ENCODE measurements around the gene ROBO2. TPM values are rescaled to one million over a fixed set of nuclear protein-coding genes. Genes with fewer than 3 reads are reported as not detected.

ROBO2 gene
- total and polyA plus RNA-seq, 11 donors: 0.04 to 0.93 (median 0.06) TPM; not detected in 6

GRCh38 chr3:77372634-77373346 lies 332.9 kb downstream of the ROBO2 start:
- no peaks in the 10 kb centered on the region for H3K27me3 ChIP-seq
- H3K4me1 ChIP-seq: no peaks in the 10 kb centered on the region
- intact Hi-C loops (cut with DNase I): no loop called here
- WGBS, 4 donors: 73 to 87% (median 83%) methylated on average over 2 of the region's 2 CpGs
- H3K36me3 ChIP-seq: no peaks in the 10 kb centered on the region
- ATAC-seq (no peak), DNase-seq (no peak)
- no peak for TF ChIP-seq CTCF (IDR thresholded peaks at IDR 0.05)
- no peak for TF ChIP-seq POLR2A (IDR thresholded peaks at IDR 0.05)
- H3K27ac ChIP-seq: no peak overlapping the region
- no peak overlapping the region for H3K4me3 ChIP-seq
- H3K9me3 ChIP-seq: no peaks in the 10 kb centered on the region

- Histone ChIP-seq H3K4me1 (no peaks in the 10 kb centered on the region), H3K36me3 (no peaks in the 10 kb centered on the region), H3K27ac (no peak overlapping the region), H3K4me3 (no peak overlapping the region), H3K9me3 (no peaks in the 10 kb centered on the region), H3K27me3 (no peaks in the 10 kb centered on the region)
- ATAC-seq: no peak
- WGBS, 4 donors: 84 to 96% (median 88%) methylated on average over 6 of the region's 6 CpGs
- intact Hi-C loops (cut with DNase I): no loop called here
- no peak for DNase-seq
- no peak for TF ChIP-seq CTCF (IDR thresholded peaks at IDR 0.05)
- no peak for TF ChIP-seq POLR2A (IDR thresholded peaks at IDR 0.05)
Measured at GRCh38 chr3:77373619-77374018, 333.7 kb downstream of the ROBO2 start.

- WGBS, 4 donors: 91 to 98% (median 94%) methylated on average over 2 of the region's 2 CpGs
- ATAC-seq (no peak), DNase-seq (no peak)
- H3K27me3 ChIP-seq: no peaks in the 10 kb centered on the region
- H3K27ac ChIP-seq: no peak overlapping the region
- intact Hi-C loops (cut with DNase I): no loop called here
- no peak overlapping the region for H3K4me3 ChIP-seq
- H3K9me3 ChIP-seq: no peaks in the 10 kb centered on the region
- no peaks in the 10 kb centered on the region for H3K4me1 ChIP-seq
- TF ChIP-seq POLR2A (IDR thresholded peaks at IDR 0.05) (no peak), CTCF (IDR thresholded peaks at IDR 0.05) (no peak)
- no peaks in the 10 kb centered on the region for H3K36me3 ChIP-seq
Measured at GRCh38 chr3:77376511-77376910, 336.6 kb downstream of the ROBO2 start.

- Histone ChIP-seq H3K27me3 (no peaks in the 10 kb centered on the region), H3K4me1 (no peaks in the 10 kb centered on the region), H3K4me3 (no peak overlapping the region), H3K9me3 (no peaks in the 10 kb centered on the region), H3K36me3 (no peaks in the 10 kb centered on the region), H3K27ac (no peak overlapping the region)
- 67 to 77% (median 71%) methylated on average over 1 of the region's 1 CpG for WGBS, 4 donors
- ATAC-seq: no peak
- DNase-seq: no peak
- intact Hi-C loops (cut with DNase I): no loop called here
- TF ChIP-seq POLR2A (IDR thresholded peaks at IDR 0.05) (no peak), CTCF (IDR thresholded peaks at IDR 0.05) (no peak)
Measured at GRCh38 chr3:77377717-77378116, 337.8 kb downstream of the ROBO2 start.

Data from heart left ventricle (tissue), 16 donors.